Fibroblast of peridontal ligament (primary cell): ENCODE results near the gene SCAPER.
"Not testable (repeated sequence)": the region's sequence is repeated elsewhere in the genome, so short reads cannot be mapped to it uniquely, and the experiment has no call there.

ENCODE experiments used
- DNase-seq: peaks from one replicate; pipeline ENCODE4 v3.0.0-alpha.2; 2010; ENCODE audit errors: extremely low read depth

SCAPER gene

DNA sequence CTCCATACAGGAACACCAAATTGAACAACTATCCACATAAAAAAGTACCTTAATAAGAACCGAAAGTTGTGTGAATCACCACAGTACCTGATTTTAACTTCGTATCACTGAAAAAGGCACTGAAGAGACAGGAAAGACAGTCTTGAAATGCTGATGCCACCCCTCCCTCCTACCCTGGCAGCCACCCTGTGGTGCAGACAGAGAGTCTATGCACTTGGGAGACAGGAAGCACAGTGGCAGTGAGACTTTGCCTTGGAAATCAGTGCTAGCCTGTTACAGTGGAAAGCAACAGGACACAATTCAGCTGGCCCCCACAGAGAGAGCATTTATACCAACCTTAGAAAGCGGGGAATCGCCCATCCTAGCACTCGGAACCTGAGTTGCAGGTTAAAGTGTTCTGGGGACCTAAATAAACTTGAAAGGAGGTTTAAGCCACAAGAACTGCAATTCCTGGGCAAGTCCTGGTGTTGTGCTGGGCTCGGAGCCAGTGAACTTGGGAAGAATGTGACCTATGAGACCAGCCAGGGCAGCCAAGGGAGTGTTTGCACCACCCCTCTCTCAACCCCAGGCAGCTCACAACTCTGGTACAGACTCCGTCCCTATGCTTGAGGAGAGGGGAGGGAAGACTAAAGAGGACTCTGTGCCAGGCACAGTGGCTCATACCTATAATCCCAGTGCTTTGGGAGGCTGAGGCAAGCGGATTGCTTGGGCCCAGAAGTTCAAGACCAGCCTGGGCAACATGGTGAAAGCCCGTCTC, 328.4 kb downstream of the SCAPER start:
- peak; percentile 72 for DNase-seq

DNA sequence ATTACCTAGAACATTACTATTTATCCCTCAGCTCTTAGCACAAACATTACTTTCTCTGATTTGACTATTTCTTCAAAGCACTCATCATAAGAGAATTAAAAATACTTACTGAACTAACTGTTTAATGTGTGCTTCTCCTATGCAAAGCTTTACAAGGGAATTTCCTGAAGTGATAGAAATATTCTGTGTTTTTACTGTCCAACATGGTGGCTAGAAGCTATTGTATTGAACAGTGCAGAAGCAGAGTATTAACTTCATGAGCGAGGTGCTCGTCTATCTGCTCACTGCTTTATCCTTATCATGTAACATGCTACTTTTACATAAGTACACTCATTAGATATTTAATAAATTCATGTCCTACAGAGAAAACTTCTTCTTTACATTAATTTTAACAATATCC, 329.5 kb downstream of the SCAPER start:
- no peak for DNase-seq

DNA sequence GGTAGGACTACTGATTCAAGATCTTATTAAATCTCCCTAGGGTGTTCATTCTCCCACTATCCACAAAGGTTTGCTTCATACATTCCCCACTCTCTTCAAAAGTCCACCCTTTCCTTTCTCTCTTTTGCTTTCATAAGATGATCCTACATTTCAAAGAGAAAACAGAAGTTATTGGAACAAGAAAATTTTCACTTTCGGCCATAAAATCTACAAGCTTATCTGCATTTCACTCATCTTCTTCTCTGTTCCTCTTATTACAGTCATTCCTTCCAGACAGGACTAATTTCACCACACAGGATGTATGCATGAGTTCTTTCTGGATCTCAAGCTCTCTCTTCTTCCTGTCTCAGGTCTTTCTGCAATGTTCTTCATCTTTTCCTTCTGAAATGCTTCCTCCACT, 329.9 kb downstream of the SCAPER start:
- DNase-seq, result no peak

DNA sequence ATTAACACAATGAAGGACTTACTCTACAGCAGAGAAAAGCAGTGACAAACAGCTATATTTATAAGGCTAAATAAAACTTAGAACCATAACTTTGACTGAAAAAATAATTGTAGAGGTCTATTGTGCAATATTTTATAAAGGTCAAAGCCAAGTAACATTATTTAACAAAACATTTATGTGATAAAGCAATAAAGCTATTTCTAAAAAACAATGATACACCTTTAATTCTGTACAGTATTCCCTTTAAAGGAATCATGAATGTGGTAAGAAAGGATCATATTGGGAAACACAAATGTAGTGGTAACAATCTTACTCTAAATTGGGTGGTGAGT, 332.2 kb downstream of the SCAPER start:
- DNase-seq, result no peak

DNA sequence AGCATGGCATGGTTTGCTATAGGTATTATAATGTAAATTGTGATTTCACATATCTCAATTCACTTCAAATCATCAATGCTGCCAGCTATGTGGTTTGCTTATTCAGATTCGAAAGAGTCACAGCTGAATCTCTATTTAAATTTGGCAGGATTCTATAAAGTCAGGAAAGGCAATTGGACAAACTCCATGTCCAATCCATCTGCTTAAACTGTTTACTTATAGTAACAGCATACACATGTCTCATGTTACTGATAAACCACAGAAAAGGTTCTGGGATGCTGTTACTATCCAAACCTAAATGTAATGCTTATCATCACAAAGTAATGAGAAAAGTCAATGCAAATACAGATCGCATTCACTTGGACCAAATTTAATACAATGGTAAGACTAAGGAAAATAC, 338.9 kb downstream of the SCAPER start:
- DNase-seq, result peak; percentile 87

DNA sequence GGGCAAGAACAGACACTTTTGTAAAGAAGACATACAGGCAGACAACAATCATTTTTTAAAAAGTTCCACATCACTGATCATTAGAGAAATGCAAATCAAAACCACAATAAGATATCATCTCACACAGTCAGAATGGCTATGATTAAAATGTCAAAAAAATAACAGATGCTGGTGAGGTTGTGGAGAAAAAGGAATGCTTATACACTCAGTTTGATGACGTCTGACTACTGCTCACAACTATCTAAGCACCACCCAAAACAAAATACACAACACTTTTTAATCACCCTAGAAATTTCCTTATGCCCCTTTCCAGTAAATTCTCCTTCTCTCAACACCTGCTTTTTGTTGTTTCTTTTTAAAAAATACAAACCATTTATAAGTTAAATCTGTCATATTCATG, 339.8 kb downstream of the SCAPER start:
- DNase-seq, result peak; percentile 50

DNA sequence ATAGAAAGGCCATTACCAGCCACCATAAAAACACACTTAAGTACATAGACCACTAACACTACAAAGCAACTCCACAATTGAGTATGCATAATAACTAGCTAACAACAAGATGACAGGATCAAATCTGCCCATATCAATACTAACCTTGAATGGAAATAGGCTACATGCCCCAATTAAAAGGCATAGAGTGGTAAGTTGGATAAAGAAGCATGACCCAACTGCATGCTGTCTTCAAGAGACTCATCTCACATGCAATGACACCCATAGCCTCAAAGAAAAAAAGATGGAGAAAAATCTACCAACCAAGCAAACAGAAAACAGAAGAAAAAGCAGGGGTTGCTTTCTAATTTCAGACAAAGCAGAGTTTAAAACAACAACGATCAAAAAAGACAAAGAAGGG, 349.9 kb downstream of the SCAPER start:
- DNase-seq, result no peak

DNA sequence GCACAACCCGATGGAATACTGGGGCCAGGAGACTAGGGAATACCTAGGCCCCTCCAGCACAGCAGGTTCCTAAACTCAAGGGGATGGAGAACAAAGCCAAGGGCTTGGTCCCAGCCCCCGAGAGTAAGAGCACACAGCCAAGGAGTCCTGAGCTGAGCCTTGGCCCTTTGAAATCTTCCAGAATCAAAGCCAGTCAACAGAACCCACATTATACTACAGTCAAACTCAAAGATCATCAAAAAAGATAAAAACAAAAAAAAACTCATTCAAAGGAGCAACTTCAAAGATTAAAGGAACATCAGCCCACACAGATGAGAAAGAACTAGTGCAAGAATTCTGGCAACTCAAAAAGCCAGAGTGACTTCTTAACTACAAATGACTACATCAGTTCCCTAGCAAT, 351.6 kb downstream of the SCAPER start:
- no peak for DNase-seq

DNA sequence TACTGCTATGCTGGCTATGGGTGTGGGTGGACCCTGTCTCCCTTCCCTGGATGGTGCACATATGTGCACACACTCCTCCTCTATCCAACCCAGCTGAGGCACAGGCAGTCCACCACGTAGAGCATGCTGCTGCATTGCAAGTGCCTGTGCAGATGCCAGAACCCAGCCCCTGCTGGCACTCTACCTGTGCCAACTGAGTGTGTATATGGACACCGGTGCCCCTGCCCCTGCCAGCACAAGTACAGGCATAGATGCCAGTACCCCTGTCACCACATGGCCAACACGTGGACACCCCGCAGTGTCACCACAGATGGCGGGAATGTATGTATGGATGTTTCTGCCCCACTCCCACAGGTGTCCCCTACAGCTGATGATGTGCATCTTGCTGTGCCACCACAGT, 352.0 kb downstream of the SCAPER start:
- no peak for DNase-seq

DNA sequence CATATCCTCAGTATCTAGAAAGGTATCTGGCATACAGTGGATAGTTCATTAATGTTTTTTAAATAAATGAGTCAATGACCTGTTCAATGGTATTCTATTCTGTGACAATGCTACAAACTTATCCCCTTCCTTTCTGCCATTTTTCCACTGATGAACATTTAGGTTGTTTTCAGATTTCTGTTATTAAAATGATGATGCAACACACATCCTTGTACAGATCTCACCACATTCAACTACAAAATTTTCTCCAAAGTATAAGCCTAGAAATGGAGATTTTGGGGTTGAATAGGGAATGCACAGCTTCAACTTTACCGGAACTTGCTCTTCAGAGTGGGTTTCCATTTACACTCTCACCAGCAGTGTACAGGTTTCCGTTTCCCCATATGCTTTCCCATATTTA, 358.3 kb downstream of the SCAPER start:
- DNase-seq, result no peak

DNA sequence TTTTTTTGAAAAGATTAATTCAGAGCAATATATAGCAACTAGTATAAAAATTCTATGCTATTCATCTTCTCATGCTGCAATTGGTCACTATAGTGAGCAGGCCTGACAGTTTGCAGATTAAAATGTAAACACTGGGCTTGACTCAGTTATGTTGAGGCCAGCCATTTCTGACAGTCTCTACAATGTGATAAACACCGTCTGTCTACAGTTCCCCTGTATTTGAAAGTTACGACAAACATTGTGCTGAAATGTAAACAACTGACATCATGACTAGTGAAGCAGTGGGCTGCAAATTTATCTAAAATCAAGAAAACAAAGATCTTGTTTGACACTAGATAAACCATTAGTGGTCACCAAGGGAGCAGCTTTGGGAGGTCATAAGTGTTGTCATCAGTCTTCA, 371.1 kb downstream of the SCAPER start:
- DNase-seq, result peak; percentile 25

DNA sequence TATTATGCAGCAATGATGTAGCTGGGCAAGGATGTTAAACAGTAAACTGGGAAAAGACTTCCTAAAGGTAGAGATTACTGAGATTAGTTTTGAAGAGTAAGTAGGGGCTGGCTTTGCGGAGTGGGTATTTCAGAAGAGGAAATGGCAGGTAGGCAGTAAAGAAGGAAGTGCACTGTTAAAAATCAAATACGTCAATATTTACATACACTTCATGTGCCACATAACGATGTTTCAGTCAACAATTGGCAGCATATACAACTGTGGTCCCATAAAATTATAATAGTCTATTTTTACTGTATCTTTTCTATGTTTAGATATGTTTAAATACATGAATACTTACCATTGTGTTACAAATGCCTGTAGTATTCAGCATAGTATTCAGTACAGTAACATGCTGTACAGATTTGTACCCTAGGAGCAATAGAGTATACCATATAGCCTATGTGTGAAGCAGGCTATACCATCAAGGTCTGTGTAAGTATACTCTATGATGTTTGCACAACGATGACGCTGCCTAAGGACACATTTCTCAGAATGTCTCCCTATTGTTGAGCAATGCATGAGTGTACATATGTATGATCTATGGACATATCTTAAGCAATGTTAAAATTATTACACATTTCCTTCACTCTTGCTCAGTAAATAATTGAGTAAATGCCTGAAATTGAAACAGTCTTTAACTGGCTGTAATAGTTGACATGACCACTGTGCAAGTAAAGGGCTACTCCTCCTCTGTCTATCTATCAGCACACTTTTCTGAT, 371.9 kb downstream of the SCAPER start:
- no peak for DNase-seq

DNA sequence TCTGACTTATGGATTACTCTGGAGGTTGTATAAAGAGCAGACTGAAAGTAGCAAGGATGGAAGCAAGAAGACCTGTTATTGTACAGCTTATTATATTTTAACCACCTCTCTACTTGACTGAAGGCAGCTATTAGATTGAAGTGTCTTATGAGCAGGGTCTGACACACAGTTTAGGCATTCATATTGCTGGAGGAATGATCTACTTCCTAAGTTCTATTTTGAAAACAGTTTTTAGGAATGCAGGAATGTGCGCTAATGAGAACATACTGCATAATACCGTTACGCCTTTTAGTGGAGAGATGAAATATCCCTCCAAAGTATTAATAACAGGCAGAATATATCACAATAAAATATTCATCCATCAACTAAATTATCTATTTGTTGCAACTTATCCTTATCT, 375.2 kb downstream of the SCAPER start:
- DNase-seq, result no peak

DNA sequence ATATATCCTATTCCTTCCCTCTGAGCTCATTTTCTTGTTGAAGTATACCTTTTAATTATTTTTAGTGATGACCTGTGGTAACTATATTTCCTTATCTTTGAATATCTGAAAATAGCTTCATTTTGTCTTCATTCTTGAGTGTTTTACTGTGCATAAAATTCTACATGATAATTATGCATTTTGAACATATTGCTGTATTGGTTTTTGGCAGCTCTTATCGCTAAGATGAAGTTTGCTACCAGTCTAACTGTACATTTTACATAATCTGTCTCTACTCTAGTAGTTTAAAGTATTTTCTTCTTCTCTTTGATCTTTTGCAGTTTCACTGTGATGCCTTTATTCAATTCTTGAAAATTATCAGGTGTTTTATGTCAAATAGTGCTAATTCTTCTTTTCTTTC, 379.0 kb downstream of the SCAPER start:
- no peak for DNase-seq

DNA sequence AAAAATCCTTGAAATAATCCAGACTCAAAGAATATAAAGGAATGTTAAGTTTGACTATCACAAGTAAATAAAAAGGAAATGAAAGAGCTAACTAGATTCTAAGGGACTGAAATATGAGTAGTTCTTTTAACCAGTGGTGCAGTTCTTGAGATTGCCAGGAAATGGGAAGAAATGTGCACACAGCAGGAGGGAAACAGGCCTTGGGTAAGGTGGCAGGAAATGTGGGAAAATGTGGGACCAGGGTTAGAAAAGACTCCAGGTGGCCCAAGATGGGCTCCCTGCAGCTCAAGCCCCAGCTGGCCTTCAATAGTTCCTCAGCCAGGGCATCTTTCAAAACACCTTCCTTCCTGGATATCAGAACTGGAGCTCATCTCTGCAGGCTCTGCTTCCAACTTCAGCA, 387.2 kb downstream of the SCAPER start:
- DNase-seq, result no peak

DNA sequence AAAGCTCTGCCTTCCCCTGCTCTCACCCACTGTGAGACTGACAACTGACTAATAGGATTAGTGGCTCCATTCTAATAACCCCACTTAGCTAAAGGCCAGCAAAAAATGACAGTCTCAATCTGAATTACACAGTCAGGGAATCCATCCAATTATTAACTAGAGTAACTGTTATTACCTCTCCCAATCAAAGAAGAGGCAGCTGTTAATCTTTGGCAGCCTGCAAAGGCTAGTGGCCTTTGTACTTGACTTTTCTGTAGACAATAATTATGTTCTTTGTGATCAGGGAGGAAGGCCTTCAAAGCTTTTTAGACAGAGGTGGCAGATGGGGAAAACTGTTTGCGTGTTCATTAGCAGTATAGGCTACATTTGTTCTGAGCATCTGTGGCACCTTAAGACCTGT, 390.9 kb downstream of the SCAPER start:
- DNase-seq, result no peak

DNA sequence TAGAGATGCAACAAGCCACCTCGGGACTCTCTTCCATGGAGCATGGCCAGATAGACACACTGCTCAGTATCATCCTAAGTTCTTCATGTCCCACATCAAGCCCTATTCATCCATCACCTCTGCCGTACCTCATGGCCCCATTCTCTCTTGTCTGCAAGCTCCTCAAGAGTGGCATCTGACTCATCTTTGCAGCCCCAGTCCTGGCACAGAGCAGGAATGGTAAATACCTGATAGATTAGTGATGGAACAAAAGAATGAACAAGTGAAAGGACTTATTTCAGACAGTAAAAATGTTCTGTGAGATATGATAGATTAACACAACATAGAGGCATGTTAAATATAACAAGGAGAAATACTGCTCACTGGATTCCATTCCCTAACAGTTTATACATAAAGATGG, 392.2 kb downstream of the SCAPER start:
- no peak for DNase-seq

DNA sequence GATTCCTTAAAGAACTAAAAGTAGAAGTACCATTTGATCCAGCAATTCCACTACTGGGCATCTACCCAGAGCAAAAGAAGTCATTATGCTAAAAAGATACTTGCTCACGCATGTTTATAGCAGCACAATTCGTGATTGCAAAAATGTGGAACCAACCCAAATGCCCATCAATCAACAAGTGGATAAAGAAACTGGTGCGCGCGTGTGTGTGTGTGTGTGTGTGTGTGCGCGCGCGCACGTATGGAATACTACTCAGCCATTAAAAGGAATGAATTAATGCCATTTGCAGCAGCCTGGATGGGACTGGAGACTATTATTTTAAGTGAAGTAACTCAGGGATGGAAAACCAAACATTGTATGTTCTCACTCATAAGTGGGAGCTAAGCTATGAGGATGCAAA, 394.5 kb downstream of the SCAPER start:
- not testable (repeated sequence) for DNase-seq

DNA sequence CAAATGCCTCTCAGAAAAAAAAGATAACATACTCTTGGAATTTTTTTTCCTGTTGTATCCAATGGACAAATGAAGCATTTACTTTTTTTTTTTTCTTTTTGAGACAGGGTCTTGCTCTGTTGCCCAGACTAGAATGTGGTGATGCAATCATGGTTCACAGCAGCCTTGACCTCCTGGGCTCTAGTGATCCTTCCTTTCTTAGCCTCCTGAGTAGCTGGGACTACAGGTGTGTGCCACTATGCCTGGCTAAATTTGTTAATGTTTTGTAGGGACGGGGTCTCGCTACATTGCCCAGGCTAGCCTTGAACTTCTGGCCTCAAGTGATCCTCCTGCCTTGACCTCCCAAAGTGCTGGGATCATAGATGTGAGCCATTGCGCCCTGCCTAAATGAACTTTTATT, 401.3 kb downstream of the SCAPER start:
- no peak for DNase-seq

DNA sequence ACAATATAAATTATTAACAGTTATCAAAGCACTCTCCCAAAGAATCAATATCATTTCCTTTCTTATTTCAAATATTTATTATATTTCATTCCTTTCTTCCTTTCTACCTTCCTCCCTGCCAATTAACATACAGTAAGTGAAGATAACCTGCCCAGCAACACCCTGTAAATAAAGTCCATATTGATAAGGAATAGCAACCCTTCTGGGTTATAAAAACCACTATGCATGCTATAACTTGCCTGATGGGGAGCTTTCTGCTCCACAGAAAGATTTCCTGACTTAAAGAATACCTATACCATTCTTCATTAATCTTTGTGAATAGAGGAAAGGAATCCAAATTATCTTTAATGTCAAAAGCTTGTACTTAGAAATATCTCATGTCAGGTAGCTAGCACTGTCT, 402.0 kb downstream of the SCAPER start:
- DNase-seq, result no peak

DNA sequence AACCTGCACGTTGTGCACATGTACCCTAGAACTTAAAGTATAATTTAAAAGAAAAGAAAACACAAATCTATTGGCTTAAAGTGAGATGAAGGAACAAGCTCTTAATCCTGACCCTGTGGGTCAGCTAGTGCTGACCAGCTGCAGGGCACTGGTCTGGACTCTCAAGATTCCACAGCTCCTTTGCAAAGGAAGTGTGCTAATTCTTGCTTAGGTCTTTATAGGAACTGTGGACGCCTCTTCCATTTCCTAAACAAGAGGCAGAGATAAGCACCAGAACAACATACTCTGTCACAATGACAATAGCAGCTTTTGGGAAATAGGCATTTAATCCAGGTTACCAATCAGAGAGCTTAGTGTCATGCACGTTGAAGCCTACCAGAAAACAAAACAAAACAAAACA, 402.5 kb downstream of the SCAPER start:
- no peak for DNase-seq

DNA sequence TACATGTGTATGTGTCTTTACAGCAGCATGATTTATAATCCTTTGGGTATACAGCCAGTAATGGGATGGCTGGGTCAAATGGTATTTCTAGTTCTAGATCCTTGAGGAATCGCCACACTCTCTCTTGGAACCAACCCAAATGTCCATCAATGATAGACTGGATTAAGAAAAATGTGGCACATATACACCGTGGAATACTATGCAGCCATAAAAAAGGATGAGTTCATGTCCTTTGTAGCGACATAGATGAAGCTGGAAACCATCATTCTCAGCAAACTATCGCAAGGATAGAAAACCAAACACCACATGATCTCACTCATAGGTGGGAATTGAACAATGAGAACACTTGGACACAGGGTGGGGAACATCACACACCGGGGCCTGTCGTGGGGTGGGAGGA, 403.0 kb downstream of the SCAPER start:
- DNase-seq, result not testable (repeated sequence)

DNA sequence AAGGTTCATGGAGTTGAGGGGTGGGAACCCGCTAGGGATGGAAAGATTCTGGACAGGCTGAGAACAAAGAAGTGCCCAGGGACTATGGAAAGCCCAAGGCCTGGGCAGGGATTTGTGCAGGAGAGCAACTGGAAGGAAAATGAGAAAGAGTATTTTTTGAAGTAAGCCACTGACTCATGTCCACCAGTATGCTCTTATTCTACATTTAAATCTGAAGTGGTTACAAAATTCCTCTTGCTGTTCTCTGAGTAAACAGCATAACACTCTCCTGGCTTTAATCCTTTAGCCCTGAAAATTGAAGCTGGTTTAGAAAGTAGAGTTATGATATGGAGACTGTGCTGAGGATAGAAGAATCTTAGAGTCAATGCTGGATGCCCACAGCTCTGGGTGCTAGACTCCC, 403.4 kb downstream of the SCAPER start:
- DNase-seq, result peak; percentile 44

DNA sequence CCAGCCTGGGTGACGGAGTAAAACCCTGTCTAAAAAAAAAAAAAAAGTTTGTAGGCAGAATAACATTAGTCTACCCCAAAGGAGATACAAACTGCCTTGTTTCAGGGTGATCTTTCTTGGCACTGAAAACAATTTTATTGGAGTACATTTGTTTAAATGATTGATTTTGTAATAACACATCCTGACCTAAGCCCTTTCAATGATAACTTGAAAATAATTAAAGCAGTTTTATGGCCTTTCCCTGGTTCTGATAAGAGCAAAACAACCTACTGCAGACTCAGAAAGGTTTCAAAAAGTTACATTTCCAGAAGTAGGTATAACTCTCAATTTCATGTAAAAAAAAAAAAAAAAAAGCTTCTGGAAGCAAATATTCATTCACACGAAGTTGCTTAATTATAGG, 404.1 kb downstream of the SCAPER start:
- no peak for DNase-seq
